Neutrophil (primary cell): ENCODE data around the gene PLA2G12B.
"Not testable (repeated sequence)": the region's sequence is repeated elsewhere in the genome, so short reads cannot be mapped to it uniquely, and the experiment has no call there.

ENCODE experiments used
- H3K27ac ChIP-seq: fragments of 200-600 bp; sonication (generic); 2 replicates; pipeline ENCODE4 v1.5.1; 2016; ENCODE audit warnings: mild to moderate bottlenecking, moderate library complexity
- H3K27me3 ChIP-seq: fragments of 200-600 bp; sonication (generic); 2 replicates; pipeline ENCODE4 v1.6.0; 2016; ENCODE audit warnings: mild to moderate bottlenecking
- H3K36me3 ChIP-seq: fragments of 200-600 bp; sonication (generic); 2 replicates; pipeline ENCODE4 v1.5.1; 2017
- H3K4me1 ChIP-seq, 2 experiments: fragments of 200-600 bp in 1 of 2; sonication (generic) in 1 of 2; 1 replicate in 1 of 2; 2 replicates in 1 of 2; pipeline versions ENCODE4 v1.5.1 to v1.6.1; 2013 to 2016; ENCODE audit warnings: low read depth in 1 of 2, low read length in 1 of 2, mild to moderate bottlenecking in 1 of 2, moderate library complexity in 1 of 2; ENCODE audit not compliant: control insufficient read depth in 1 of 2, insufficient read depth in 1 of 2
- H3K4me3 ChIP-seq, 2 experiments: fragments of 200-600 bp in 1 of 2; sonication (generic) in 1 of 2; 1 replicate in 1 of 2; 2 replicates in 1 of 2; pipeline ENCODE4 v1.5.1; 2013 to 2016; ENCODE audit warnings: low read depth in 1 of 2, low read length in 1 of 2, mild to moderate bottlenecking in 1 of 2, moderate library complexity in 1 of 2
- H3K9me3 ChIP-seq: fragments of 200-600 bp; sonication (generic); 2 replicates; pipeline ENCODE4 v1.5.1; 2016
- TF ChIP-seq, protein P1 (sequence below): fragments of 200-600 bp; sonication (generic); IDR thresholded peaks from 2 replicates; pipeline ENCODE4 v1.5.1; 2016; ENCODE audit warnings: antibody characterized with exemption

PLA2G12B gene

DNA sequence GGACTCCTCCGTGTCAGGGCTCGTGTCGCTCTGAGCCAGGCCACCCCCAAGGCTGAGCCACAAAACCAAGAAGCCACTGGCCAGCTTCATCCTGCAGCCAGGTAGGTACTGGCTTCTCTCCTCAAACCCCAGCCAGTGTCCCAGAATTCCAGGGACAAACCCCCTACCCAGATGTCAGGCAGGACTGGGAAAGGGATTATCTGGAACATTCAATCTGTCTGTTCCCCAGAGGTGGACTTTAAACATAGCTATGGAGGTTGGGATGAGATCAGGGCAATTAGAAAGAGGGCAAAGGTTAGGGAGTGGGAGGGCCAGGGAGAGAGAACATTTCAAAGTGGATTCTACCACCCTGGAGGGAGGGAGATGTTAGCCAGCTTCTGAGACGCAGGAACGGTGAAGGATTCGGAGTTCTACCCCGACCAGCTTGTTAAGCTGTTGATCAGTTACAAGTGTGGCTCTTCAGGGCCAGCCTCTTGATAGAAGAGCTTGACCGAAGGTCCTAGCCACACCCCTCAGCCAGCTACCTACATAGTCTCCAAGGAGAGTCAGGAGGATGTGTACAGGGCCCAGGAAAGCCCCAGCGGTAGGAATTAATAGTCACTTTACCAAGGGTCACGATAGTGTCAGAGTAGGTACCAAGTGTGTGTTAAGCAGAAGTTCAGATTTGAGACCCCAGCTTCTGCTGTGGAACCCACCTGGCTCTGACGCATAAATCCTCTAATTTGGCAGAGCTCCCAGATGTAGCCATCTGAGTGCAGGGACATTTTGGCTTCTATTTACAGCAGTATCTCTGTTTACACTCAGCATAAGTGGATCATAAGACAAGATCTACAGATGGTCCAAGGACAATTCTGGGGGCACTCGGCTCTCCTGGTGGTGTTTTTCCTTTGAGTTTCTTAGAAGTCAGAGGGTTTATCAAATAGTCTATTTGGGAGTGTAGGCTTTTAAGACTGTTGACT lies at the start of gene PLA2G12B:
Gene PLA2G12B, minus strand, starts transcription at position 211 of the 959 bp plus-strand sequence. Its CDS starts 121 bp downstream, at position 90.
- no peak within 1 kb of the TSS for H3K27ac ChIP-seq
- H3K4me3 ChIP-seq, result no peak within 1 kb of the TSS
- H3K36me3 ChIP-seq, result no peaks in the 10 kb centered on the region
- H3K27me3 ChIP-seq, result peaks cover 17% of the 10 kb centered on the region
- no peaks in the 10 kb centered on the region for H3K4me1 ChIP-seq
- no peaks in the 10 kb centered on the region for H3K9me3 ChIP-seq
- TF ChIP-seq, protein P1, sequence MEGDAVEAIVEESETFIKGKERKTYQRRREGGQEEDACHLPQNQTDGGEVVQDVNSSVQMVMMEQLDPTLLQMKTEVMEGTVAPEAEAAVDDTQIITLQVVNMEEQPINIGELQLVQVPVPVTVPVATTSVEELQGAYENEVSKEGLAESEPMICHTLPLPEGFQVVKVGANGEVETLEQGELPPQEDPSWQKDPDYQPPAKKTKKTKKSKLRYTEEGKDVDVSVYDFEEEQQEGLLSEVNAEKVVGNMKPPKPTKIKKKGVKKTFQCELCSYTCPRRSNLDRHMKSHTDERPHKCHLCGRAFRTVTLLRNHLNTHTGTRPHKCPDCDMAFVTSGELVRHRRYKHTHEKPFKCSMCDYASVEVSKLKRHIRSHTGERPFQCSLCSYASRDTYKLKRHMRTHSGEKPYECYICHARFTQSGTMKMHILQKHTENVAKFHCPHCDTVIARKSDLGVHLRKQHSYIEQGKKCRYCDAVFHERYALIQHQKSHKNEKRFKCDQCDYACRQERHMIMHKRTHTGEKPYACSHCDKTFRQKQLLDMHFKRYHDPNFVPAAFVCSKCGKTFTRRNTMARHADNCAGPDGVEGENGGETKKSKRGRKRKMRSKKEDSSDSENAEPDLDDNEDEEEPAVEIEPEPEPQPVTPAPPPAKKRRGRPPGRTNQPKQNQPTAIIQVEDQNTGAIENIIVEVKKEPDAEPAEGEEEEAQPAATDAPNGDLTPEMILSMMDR, result no peak

GRCh38 chr10:73003822-73004221 lies 49.2 kb upstream of the PLA2G12B start:
- Histone ChIP-seq H3K4me1 (no peaks in the 10 kb centered on the region), H3K4me3 (no peak overlapping the region), H3K27me3 (no peaks in the 10 kb centered on the region), H3K36me3 (peaks cover 37% of the 10 kb centered on the region), H3K27ac (no peak overlapping the region), H3K9me3 (no peaks in the 10 kb centered on the region)
- TF ChIP-seq, protein P1, result no peak

DNA sequence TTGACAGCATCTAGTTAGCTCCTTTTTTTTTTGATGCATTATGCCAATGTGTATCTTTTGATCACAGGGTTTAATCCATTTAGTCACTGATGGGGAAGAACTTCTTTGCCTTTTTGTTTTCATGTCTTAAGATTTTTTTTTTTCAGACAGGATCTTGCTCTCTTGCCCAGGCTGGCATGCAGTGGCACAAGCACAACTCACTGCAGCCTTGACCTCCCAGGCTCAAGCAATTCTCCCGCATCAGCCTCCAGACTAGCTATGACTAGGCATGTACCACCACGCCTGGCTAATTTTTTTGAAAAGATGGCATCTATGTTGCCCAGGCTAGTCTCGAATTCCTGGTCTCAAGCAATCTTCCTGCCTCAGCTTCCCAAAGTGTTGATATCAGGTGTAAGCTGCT lies 46.4 kb upstream of the PLA2G12B start:
- Histone ChIP-seq H3K4me3 (no peak overlapping the region), H3K9me3 (no peaks in the 10 kb centered on the region), H3K4me1 (no peaks in the 10 kb centered on the region), H3K36me3 (peaks cover 18% of the 10 kb centered on the region), H3K27me3 (no peaks in the 10 kb centered on the region), H3K27ac (no peak overlapping the region)
- TF ChIP-seq, protein P1, result no peak

GRCh38 chr10:72997099-72997498 lies 42.5 kb upstream of the PLA2G12B start:
- TF ChIP-seq, protein P1, result no peak
- Histone ChIP-seq H3K27me3 (no peaks in the 10 kb centered on the region), H3K9me3 (no peaks in the 10 kb centered on the region), H3K27ac (no peak overlapping the region), H3K36me3 (no peaks in the 10 kb centered on the region), H3K4me3 (no peak overlapping the region), H3K4me1 (no peaks in the 10 kb centered on the region)

GRCh38 chr10:72995459-72995858 lies 40.9 kb upstream of the PLA2G12B start:
- not testable (repeated sequence) for H3K27ac ChIP-seq, H3K4me3 ChIP-seq, H3K9me3 ChIP-seq, H3K4me1 ChIP-seq, H3K27me3 ChIP-seq, H3K36me3 ChIP-seq

GRCh38 chr10:72989771-72990170 lies 35.2 kb upstream of the PLA2G12B start:
- not testable (repeated sequence) for H3K4me1 ChIP-seq, H3K36me3 ChIP-seq, H3K4me3 ChIP-seq, H3K27me3 ChIP-seq, H3K27ac ChIP-seq, H3K9me3 ChIP-seq

GRCh38 chr10:72984618-72985017 lies 30.0 kb upstream of the PLA2G12B start:
- not testable (repeated sequence) for H3K9me3 ChIP-seq, H3K27me3 ChIP-seq

More at GRCh38 chr10:72984618-72985017, 30.0 kb upstream of the PLA2G12B start:
- H3K27ac ChIP-seq, H3K4me1 ChIP-seq, H3K36me3 ChIP-seq, H3K4me3 ChIP-seq: not testable (repeated sequence)
